H1 (cell line): ENCODE measurements around the gene CLDN15. TPM values are rescaled to one million over a fixed set of nuclear protein-coding genes. Genes with fewer than 3 reads are reported as not detected.

Experiments used
- HDAC2 ChIP-seq, 2 experiments: fragments of 300-600 bp in 1 of 2; sonication (generic) in 1 of 2; IDR thresholded peaks; 2 replicates each; pipeline ENCODE4 v1.6.1; 2011 to 2012; ENCODE audit warnings: low read depth in 2 of 2, low read length in 2 of 2, mild to moderate bottlenecking in 2 of 2, moderate library complexity in 2 of 2, borderline replicate concordance in 1 of 2, inconsistent platforms in 1 of 2
- RNF2 ChIP-seq: fragments of 200-900, 300-1000 bp; sonication (generic); IDR thresholded peaks from 2 replicates; pipeline ENCODE4 v1.7.1; 2016; ENCODE audit warnings: borderline replicate concordance, low read depth, mild to moderate bottlenecking, antibody characterized with exemption, low read length; ENCODE audit not compliant: poor library complexity, severe bottlenecking; ENCODE audit errors: missing control alignments
- TEAD4 ChIP-seq: IDR thresholded peaks from 2 replicates; pipeline ENCODE4 v1.6.1; 2012; ENCODE audit warnings: low read depth, low read length, inconsistent platforms, mixed read lengths
- YY1 ChIP-seq: IDR thresholded peaks from 2 replicates; pipeline ENCODE4 v1.6.1; 2011; ENCODE audit warnings: low read depth, mild to moderate bottlenecking, low read length
- polyA plus RNA-seq, 7 experiments: library from polyadenylated mRNA; depleted of rRNA in 3 of 7; stranded (reverse) in 5 of 7; unstranded in 2 of 7; fragments of >200 nt in 5 of 7; fragments of 200-250 nt in 2 of 7; gene quantifications; 1 replicate in 5 of 7; 2 replicates in 1 of 7; 4 replicates in 1 of 7; pipeline versions ENCODE4 v1.2.1 to v1.2.3, GENCODE V29; 2011 to 2013; ENCODE audit warnings: missing spikeins in 2 of 7, mixed read lengths in 2 of 7
- total RNA-seq: library from RNA; stranded (reverse); fragmentation: NEBNext Ultra II Directional; extraction: Animal tissue kit (Norgen Biotek cat#: 25700); gene quantifications from 2 replicates; pipeline ENCODE4 v1.2.1, GENCODE V29; 2021
- TF ChIP-seq, protein P1 (sequence below): fragments of 300-600 bp; sonication (generic); IDR thresholded peaks from 2 replicates; pipeline ENCODE4 v1.7.1; 2012; ENCODE audit warnings: low read length, moderate library complexity, mild to moderate bottlenecking, inconsistent platforms; ENCODE audit not compliant: insufficient replicate concordance

The CLDN15 gene
- total and polyA plus RNA-seq, 2 of the 8 experiments (the other 6 are each of a cell fraction or from before 2014, with no cell fraction given), result 5.5 to 7.6 TPM

DNA sequence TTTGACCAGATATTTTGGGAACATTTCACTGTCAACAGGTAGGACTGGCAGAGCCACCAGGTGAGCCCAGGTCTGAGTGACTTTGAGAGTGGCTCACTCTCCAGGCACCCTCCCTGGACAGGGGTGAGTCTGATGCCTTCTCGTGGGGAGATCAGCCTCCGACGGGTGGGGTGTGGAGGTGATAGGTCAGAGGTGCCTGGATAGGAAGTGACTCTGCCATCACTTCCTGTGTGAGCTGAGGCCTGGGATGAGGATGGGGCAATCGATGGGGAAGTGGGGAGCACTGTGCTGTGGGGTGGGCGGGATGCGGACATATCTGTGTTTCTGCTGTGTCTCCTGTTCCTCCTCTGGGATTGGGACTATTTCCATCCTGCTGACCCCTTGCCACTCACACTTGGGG is 49.4 kb upstream of the CLDN15 start (continued):
- TF ChIP-seq, protein P1, sequence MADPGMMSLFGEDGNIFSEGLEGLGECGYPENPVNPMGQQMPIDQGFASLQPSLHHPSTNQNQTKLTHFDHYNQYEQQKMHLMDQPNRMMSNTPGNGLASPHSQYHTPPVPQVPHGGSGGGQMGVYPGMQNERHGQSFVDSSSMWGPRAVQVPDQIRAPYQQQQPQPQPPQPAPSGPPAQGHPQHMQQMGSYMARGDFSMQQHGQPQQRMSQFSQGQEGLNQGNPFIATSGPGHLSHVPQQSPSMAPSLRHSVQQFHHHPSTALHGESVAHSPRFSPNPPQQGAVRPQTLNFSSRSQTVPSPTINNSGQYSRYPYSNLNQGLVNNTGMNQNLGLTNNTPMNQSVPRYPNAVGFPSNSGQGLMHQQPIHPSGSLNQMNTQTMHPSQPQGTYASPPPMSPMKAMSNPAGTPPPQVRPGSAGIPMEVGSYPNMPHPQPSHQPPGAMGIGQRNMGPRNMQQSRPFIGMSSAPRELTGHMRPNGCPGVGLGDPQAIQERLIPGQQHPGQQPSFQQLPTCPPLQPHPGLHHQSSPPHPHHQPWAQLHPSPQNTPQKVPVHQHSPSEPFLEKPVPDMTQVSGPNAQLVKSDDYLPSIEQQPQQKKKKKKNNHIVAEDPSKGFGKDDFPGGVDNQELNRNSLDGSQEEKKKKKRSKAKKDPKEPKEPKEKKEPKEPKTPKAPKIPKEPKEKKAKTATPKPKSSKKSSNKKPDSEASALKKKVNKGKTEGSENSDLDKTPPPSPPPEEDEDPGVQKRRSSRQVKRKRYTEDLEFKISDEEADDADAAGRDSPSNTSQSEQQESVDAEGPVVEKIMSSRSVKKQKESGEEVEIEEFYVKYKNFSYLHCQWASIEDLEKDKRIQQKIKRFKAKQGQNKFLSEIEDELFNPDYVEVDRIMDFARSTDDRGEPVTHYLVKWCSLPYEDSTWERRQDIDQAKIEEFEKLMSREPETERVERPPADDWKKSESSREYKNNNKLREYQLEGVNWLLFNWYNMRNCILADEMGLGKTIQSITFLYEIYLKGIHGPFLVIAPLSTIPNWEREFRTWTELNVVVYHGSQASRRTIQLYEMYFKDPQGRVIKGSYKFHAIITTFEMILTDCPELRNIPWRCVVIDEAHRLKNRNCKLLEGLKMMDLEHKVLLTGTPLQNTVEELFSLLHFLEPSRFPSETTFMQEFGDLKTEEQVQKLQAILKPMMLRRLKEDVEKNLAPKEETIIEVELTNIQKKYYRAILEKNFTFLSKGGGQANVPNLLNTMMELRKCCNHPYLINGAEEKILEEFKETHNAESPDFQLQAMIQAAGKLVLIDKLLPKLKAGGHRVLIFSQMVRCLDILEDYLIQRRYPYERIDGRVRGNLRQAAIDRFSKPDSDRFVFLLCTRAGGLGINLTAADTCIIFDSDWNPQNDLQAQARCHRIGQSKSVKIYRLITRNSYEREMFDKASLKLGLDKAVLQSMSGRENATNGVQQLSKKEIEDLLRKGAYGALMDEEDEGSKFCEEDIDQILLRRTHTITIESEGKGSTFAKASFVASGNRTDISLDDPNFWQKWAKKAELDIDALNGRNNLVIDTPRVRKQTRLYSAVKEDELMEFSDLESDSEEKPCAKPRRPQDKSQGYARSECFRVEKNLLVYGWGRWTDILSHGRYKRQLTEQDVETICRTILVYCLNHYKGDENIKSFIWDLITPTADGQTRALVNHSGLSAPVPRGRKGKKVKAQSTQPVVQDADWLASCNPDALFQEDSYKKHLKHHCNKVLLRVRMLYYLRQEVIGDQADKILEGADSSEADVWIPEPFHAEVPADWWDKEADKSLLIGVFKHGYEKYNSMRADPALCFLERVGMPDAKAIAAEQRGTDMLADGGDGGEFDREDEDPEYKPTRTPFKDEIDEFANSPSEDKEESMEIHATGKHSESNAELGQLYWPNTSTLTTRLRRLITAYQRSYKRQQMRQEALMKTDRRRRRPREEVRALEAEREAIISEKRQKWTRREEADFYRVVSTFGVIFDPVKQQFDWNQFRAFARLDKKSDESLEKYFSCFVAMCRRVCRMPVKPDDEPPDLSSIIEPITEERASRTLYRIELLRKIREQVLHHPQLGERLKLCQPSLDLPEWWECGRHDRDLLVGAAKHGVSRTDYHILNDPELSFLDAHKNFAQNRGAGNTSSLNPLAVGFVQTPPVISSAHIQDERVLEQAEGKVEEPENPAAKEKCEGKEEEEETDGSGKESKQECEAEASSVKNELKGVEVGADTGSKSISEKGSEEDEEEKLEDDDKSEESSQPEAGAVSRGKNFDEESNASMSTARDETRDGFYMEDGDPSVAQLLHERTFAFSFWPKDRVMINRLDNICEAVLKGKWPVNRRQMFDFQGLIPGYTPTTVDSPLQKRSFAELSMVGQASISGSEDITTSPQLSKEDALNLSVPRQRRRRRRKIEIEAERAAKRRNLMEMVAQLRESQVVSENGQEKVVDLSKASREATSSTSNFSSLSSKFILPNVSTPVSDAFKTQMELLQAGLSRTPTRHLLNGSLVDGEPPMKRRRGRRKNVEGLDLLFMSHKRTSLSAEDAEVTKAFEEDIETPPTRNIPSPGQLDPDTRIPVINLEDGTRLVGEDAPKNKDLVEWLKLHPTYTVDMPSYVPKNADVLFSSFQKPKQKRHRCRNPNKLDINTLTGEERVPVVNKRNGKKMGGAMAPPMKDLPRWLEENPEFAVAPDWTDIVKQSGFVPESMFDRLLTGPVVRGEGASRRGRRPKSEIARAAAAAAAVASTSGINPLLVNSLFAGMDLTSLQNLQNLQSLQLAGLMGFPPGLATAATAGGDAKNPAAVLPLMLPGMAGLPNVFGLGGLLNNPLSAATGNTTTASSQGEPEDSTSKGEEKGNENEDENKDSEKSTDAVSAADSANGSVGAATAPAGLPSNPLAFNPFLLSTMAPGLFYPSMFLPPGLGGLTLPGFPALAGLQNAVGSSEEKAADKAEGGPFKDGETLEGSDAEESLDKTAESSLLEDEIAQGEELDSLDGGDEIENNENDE, result no peak
- TF ChIP-seq YY1 (no peak), HDAC2 (IDR thresholded peaks at IDR 0.05; ENCODE audit: borderline replicate concordance in 1 of 2, low read depth in 2 of 2, low read length in 2 of 2) (no peak), RNF2 (no peak), TEAD4 (no peak)
- TF ChIP-seq, all 59 proteins: peak for 0
